NCI-H524 (cell line): ENCODE results near the gene TRIM66.
A peak's percentile ranks its signal among the peaks of the same experiment; 100 is the strongest.

Experiments used
- DNase-seq, 2 experiments: peaks; one replicate each; lab custom pipeline; 2025; lab: John Stamatoyannopoulos, UW

TRIM66 gene

GRCh38 chr11:8610532-8611116 is 71.8 kb downstream of the TRIM66 start:
- peak in 1 of 2 experiments; percentile 6 for DNase-seq

- no peak for DNase-seq
Measured at GRCh38 chr11:8608652-8609051, 73.8 kb downstream of the TRIM66 start.

- no peak for DNase-seq
Measured at GRCh38 chr11:8605971-8606563, 76.4 kb downstream of the TRIM66 start.

- DNase-seq, result peak; percentile 10 to 56
Measured at GRCh38 chr11:8604078-8604723, 78.3 kb downstream of the TRIM66 start.

- DNase-seq, result no peak
Measured at GRCh38 chr11:8603696-8604077, 78.8 kb downstream of the TRIM66 start.

GRCh38 chr11:8601376-8602133 is 80.9 kb downstream of the TRIM66 start:
- no peak for DNase-seq

- no peak for DNase-seq
Measured at GRCh38 chr11:8598506-8598905, 84.0 kb downstream of the TRIM66 start.

- no peak for DNase-seq
Measured at GRCh38 chr11:8597182-8597581, 85.3 kb downstream of the TRIM66 start.

- DNase-seq, result no peak
Measured at GRCh38 chr11:8596504-8597046, 85.9 kb downstream of the TRIM66 start.

- DNase-seq, result peak; percentile 74 to 79
Measured at GRCh38 chr11:8593935-8594909, 88.2 kb downstream of the TRIM66 start, which contains the start of gene STK33. STK33 (minus strand) TSS chr11:8594228; CDS start chr11:8474905, 119,323 bp downstream.

GRCh38 chr11:8593455-8593854 is 89.0 kb downstream of the TRIM66 start:
- DNase-seq, result peak in 1 of 2 experiments; percentile 26

- no peak for DNase-seq
Measured at GRCh38 chr11:8587915-8588314, 94.5 kb downstream of the TRIM66 start.

- no peak for DNase-seq
Measured at GRCh38 chr11:8586805-8587204, 95.7 kb downstream of the TRIM66 start.

- no peak for DNase-seq
Measured at GRCh38 chr11:8586184-8586583, 96.3 kb downstream of the TRIM66 start.

GRCh38 chr11:8584511-8584910 is 98.0 kb downstream of the TRIM66 start:
- DNase-seq, result no peak

- no peak for DNase-seq
Measured at GRCh38 chr11:8584082-8584481, 98.4 kb downstream of the TRIM66 start.

- DNase-seq, result no peak
Measured at GRCh38 chr11:8581300-8581699, 101.2 kb downstream of the TRIM66 start.

- DNase-seq, result no peak
Measured at GRCh38 chr11:8577791-8578581, 104.5 kb downstream of the TRIM66 start.

- DNase-seq, result no peak
Measured at GRCh38 chr11:8574798-8575197, 107.7 kb downstream of the TRIM66 start.

- no peak for DNase-seq
Measured at GRCh38 chr11:8573777-8574176, 108.7 kb downstream of the TRIM66 start.
